GM10266 (cell line): ENCODE measurements around the gene RAC3.

Experiments used
- DNase-seq: peaks from one replicate; pipeline ENCODE4 v3.0.0; 2012; ENCODE audit errors: extremely low spot score
- TF ChIP-seq, protein P1 (sequence below): IDR thresholded peaks from 2 replicates; pipeline ENCODE4 v1.5.1; 2012; ENCODE audit warnings: mild to moderate bottlenecking, low read depth; ENCODE audit not compliant: control insufficient read depth, insufficient read depth; ENCODE audit errors: missing control alignments

Gene RAC3

DNA sequence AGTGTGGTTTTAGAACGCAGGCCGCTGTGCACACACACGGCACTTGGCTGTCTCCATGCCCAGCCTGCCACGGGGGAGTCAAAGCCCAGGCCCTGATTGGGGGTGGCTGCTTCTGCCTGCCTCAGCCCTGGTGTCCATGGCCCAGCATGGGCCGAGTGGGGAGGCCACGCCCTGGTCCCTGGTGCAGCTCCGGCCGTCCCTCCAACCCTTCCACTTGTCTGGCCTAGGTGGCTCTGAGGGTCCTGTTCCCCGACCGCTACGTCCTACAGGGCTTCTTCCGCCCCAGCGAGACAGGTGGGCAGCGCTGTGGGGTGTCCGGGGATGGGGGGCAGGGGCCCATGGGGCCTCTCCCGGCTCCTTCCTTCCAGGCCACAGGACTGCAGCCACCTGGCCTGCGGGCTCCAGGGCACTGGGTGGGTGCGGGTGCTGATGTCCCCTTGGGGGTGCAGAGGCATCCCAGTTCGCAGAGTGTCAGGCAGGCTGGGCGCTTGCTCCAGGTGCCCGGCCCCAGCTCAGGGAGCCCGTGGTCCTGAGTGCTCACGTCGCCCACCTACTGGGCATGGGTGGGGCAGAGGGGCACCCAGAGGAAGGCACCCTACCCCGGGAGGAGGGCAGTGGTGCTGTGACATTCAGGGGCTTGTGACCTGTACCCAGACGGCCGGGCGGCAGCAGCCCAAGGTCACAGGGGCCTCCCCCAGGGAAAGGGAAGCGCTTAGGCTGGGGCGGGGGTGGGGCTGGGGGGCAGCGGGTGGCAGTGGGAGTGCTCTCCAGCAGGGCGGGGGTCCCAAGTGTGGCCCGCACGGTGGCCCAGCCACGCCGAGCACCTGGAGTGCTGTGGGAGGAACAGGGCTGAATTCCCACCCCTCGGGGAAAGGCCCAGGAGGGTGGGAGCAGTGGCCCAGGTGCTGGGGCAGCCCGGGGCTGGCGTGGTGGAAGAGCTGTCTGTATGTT lies 20.6 kb upstream of the RAC3 start:
- TF ChIP-seq, protein P1, sequence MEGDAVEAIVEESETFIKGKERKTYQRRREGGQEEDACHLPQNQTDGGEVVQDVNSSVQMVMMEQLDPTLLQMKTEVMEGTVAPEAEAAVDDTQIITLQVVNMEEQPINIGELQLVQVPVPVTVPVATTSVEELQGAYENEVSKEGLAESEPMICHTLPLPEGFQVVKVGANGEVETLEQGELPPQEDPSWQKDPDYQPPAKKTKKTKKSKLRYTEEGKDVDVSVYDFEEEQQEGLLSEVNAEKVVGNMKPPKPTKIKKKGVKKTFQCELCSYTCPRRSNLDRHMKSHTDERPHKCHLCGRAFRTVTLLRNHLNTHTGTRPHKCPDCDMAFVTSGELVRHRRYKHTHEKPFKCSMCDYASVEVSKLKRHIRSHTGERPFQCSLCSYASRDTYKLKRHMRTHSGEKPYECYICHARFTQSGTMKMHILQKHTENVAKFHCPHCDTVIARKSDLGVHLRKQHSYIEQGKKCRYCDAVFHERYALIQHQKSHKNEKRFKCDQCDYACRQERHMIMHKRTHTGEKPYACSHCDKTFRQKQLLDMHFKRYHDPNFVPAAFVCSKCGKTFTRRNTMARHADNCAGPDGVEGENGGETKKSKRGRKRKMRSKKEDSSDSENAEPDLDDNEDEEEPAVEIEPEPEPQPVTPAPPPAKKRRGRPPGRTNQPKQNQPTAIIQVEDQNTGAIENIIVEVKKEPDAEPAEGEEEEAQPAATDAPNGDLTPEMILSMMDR, result no peak
- no peak for DNase-seq

DNA sequence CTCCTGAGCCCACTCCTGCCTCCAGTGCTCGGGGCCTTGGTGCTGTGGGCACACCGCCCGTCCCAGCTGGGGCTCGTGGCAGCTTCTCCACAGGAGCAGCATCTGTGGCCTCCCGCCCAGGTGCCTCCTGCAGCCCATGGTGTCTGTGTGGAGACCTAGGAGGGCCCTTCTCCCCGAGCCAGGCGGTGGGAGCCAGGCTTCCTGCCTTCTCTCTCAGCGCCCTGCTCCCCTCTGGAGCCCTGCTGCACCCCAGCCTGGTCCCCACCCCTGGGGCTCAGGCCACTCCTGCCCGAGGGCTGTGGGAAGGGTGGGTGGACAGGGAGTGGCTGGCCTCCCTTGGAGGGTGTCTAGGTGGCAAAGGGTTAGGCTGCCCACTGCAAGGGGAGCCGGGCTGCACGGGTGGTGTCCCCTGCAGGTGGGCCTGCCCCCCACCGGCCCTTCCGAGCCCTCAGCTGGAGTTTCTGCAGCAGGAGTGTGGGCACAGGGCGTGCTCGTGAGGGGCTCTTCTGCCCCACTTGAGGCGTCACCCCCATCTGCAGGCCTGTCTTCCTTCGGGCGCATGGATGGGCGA lies 19.8 kb upstream of the RAC3 start:
- DNase-seq, result no peak
- TF ChIP-seq, protein P1, result no peak

DNA sequence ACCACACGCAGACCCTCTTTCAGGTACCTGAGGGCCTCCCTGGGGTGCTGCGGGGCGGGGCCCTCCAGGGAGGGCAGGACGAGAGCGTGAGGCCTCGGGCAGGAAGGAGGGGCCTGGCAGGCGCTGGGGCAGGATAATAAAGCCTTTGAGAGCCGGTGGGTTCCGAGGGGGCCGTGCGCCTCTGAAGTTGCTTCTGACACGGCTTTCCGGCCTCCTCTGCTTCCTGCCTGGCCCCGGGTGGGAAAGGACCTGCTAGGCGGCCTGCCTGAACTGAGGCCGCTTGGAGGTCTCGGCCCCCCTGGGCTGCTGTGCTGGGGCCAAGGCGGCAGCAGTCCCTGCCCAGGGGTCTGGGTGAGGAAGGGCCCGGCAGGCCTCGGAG lies 19.2 kb upstream of the RAC3 start:
- DNase-seq, result no peak
- TF ChIP-seq, protein P1, result no peak

DNA sequence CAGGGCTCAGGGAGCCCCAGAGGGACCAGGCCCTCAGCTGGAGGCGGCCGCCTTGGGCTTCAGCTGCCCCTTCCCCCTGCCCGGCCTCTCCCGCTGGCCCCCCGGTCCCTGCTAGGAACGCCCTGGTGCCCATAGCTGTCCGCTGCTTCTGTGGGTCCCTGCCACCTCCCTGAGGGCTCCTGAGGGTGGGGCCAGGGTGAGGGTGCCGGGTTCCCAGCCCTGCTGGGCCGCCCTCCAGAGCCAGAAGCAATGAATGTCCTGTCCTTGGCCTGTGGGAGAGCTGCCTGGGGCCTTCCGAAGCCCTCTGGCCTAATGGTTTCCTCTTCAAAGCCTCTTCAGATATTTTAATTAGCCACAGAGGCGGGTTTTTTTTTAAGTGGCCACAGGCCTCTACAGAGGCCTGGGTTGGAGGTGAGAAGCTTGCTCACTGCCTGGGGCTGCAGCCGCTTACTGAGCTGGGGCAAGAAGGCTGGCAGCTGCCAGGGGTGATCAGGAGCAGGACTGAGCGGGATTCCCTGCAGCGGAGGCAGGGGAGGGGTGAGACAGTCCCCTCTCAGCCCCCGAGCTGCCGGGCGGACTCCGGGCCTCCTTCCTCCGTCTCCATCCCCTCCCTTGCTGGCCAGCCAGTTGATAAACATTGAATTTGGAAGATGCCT lies 18.7 kb upstream of the RAC3 start:
- DNase-seq, result no peak
- TF ChIP-seq, protein P1, result no peak

DNA sequence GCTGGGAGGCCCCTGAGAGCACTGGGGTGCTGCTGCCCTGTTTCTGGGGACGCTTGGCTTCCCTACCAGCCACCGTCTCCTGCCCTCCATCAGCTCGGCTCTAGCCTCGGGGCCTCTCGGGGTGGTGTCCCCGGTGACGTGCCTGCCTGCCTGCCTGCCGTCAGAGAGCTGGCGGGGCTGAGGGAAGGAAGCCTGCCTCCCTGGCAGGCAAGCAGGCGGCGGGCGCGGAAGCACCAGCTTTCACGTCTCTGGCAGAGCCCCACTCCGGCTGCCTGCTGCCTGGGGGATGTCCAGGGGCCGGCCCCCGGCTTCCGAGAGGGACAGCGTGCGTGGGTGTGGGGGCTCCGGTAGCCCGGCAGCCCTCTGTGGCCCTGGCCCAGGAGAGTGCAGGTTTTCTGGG lies 18.1 kb upstream of the RAC3 start:
- TF ChIP-seq, protein P1, result no peak
- DNase-seq, result no peak

DNA sequence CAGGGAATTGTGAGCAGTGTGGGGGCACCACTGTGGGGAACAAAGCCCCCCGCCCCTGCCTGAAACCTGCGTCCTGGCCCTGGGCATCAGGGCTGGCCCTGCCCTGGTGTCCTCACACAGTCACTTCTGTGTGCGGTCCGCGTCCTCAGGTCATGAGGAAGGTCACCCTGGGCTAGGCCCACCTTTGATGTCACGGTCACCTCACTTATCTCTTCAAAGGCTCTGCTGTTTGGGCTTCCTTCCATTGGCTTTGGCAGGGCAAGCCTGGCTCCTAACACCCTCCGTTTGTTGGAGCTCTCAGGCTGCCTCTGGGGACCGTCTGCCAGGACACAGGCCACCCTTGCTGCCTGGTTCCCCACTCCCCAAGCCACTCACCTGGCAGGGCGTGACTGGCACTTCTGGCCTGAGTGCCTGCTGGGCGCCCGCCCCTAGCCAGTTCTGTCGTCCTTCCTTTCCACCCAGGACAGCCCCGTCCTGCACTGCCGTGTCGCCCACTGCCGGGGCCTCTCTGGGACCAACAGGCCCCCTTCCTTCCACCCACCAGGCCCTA lies 17.6 kb upstream of the RAC3 start:
- DNase-seq, result no peak
- TF ChIP-seq, protein P1, result no peak
